Endothelial cell (in vitro differentiated cells): ENCODE measurements around the gene BAD. TPM values are rescaled to one million over a fixed set of nuclear protein-coding genes. Genes with fewer than 3 reads are reported as not detected.

Experiments
- DNase-seq: peaks from one replicate; pipeline ENCODE4 v3.0.0; 2021; ENCODE audit warnings: low spot score
- H3K27ac Mint-ChIP-seq: one replicate; pipeline ENCODE4 v1.8.0; 2021; ENCODE audit warnings: mixed read lengths, inconsistent platforms; ENCODE audit not compliant: unreplicated experiment
- H3K27me3 Mint-ChIP-seq: one replicate; pipeline ENCODE4 v1.8.0; 2021; ENCODE audit warnings: mild to moderate bottlenecking, moderate library complexity, mixed read lengths, inconsistent platforms; ENCODE audit not compliant: unreplicated experiment
- H3K36me3 Mint-ChIP-seq: one replicate; pipeline ENCODE4 v1.8.0; 2021; ENCODE audit warnings: mild to moderate bottlenecking, low read depth, mixed read lengths, inconsistent platforms; ENCODE audit not compliant: unreplicated experiment
- H3K4me1 Mint-ChIP-seq: one replicate; pipeline ENCODE4 v1.8.0; 2021; ENCODE audit warnings: mild to moderate bottlenecking, mixed read lengths, inconsistent platforms; ENCODE audit not compliant: unreplicated experiment
- H3K4me3 Mint-ChIP-seq: one replicate; pipeline ENCODE4 v1.8.0; 2021; ENCODE audit warnings: mild to moderate bottlenecking, mixed read lengths, inconsistent platforms; ENCODE audit not compliant: unreplicated experiment
- H3K9me3 Mint-ChIP-seq: one replicate; pipeline ENCODE4 v1.8.0; 2021; ENCODE audit warnings: mixed read lengths, inconsistent platforms; ENCODE audit not compliant: unreplicated experiment
- total RNA-seq: library from RNA; stranded (reverse); fragmentation: NEBNext Ultra II Directional; extraction: Animal tissue kit (Norgen Biotek cat#: 25700); gene quantifications from one replicate; pipeline ENCODE4 v1.2.1, GENCODE V29; 2021; ENCODE audit not compliant: unreplicated experiment
- TF ChIP-seq, protein P1 (sequence below): fragments of 200-600 bp; sonication (generic); IDR thresholded peaks from one replicate; pipeline ENCODE4 v1.5.0; 2021; ENCODE audit warnings: antibody characterized with exemption; ENCODE audit not compliant: unreplicated experiment

BAD gene
- total RNA-seq, 1 donor from 2014 or later, result 40.7 TPM

DNA sequence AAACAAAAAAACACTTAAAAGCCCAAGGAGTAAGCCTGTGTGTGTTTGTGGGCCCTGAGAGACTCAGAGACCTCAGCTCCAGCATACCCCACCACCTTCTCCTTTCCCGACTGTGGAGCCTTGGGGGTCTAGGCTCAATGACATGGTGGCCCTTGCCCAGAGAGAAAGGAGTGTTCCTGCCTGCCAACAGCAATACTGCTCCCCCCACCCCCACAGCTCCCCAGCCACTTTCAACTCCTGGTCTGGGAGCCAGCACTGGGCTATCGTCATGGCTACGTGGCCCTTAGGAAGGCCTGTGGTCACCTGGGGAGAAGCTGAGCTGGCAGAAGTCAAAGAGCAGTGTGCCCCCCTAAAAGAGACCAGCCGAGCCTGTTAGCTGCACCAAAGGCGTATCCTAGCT, 40.4 kb downstream of the BAD start:
- no peak for DNase-seq
- peaks cover 16% of the 10 kb centered on the region for H3K4me1 Mint-ChIP-seq
- peaks cover 17% of the 10 kb centered on the region for H3K27me3 Mint-ChIP-seq
- peaks cover 11% of the 10 kb centered on the region for H3K36me3 Mint-ChIP-seq
- H3K9me3 Mint-ChIP-seq, result no peaks in the 10 kb centered on the region
- H3K27ac Mint-ChIP-seq, result no peak overlapping the region
- TF ChIP-seq, protein P1, sequence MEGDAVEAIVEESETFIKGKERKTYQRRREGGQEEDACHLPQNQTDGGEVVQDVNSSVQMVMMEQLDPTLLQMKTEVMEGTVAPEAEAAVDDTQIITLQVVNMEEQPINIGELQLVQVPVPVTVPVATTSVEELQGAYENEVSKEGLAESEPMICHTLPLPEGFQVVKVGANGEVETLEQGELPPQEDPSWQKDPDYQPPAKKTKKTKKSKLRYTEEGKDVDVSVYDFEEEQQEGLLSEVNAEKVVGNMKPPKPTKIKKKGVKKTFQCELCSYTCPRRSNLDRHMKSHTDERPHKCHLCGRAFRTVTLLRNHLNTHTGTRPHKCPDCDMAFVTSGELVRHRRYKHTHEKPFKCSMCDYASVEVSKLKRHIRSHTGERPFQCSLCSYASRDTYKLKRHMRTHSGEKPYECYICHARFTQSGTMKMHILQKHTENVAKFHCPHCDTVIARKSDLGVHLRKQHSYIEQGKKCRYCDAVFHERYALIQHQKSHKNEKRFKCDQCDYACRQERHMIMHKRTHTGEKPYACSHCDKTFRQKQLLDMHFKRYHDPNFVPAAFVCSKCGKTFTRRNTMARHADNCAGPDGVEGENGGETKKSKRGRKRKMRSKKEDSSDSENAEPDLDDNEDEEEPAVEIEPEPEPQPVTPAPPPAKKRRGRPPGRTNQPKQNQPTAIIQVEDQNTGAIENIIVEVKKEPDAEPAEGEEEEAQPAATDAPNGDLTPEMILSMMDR, result no peak
- peak overlapping the region; percentile 62 for H3K4me3 Mint-ChIP-seq

DNA sequence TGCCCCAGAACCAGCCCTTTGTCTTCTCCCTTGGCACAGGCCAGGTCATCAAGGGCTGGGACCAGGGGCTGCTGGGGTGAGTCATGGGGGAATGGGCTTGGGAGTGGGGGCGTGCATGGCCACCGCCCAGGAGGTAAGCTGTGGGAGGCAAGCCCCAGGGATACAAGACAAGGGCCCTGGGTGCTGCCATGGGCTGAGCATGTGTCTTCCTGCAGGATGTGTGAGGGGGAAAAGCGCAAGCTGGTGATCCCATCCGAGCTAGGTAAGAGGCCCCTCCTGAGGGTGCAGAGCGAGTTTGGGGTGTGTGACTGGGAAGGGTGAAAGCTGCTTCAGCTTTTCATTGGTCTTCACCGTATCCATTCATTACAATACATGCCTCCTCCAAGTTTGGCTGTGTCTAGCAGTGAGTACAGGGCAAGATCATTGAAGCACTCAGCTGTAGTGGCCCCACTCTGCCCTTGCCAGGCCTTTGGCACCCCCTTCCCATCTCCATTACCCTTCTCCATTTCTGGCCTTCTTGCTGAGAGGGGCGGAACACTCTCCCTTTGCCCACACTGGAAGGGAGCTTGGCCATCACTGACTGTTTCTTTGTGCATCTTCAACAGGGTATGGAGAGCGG, 41.1 kb downstream of the BAD start:
- H3K4me1 Mint-ChIP-seq, result peaks cover 15% of the 10 kb centered on the region
- TF ChIP-seq, protein P1, result no peak
- peak overlapping the region; percentile 42 for H3K27ac Mint-ChIP-seq
- no peaks in the 10 kb centered on the region for H3K9me3 Mint-ChIP-seq
- H3K27me3 Mint-ChIP-seq, result peaks cover 17% of the 10 kb centered on the region
- DNase-seq, result no peak
- peak overlapping the region; percentile 62 for H3K4me3 Mint-ChIP-seq
- H3K36me3 Mint-ChIP-seq, result peaks cover 11% of the 10 kb centered on the region

DNA sequence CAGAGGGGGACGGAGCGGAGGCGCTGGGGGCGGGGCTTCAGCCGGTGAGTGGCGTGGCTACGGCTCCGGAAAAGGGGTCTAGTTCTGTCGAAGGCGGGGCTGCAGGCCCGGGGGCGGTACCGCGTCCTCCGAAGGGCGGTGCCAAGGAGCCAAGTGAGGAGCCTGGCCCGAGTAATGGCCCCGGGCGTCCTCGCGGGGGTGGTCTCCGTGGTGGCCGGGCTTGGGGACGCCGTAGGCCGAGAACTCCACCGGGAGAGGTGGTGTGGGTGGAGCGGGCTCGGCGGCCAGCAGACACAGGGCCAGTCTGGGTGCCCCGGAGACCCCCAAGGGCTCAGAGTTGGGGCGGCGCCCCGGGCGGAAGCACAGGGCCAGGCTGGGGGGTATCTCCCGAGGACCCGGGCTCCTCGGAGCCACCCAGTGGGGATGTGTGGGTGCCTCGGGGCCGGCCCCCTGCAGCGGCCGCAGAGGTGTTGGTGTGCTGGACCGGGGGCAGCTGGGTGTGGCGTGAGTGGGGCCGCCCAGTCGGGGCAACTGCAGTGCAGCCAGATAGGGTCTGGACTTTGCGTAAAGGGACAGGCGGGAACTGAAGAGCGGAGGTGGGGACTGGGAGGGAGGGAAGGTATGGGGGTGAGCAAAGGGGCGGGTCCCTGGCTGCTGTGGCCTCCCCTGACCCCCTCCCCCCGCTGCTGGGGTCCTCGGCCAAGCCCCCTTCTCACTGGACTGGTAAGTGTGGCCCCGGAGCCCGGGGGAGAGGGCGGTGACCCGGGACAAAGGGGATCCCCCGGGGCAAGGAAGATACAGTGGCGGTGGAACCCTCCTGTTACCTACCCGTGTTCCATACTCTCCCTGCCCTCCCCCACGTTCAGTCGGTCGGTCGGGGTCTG, 42.7 kb downstream of the BAD start:
- Mint-ChIP-seq H3K4me1 (peaks cover 8% of the 10 kb centered on the region), H3K9me3 (no peaks in the 10 kb centered on the region), H3K4me3 (peak overlapping the region; percentile 90), H3K27me3 (peaks cover 18% of the 10 kb centered on the region), H3K36me3 (peaks cover 6% of the 10 kb centered on the region), H3K27ac (no peak overlapping the region)
- TF ChIP-seq, protein P1, result no peak
- DNase-seq, result peak; percentile 37

DNA sequence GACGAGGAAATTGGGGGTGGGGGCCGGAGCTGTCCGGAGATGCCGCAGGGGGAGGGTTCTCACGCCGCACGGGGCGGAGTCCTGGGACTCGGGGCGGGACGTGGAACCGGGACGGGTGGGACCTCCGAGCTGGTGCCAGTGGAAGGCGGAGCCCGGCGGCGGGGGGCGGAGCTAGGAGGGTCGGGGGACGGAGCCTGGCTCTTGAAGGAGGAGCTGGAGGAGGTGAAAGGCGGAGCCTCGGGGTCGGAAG, 43.3 kb downstream of the BAD start:
- H3K36me3 Mint-ChIP-seq, result peaks cover 6% of the 10 kb centered on the region
- H3K27me3 Mint-ChIP-seq, result peaks cover 18% of the 10 kb centered on the region
- TF ChIP-seq, protein P1, result no peak
- H3K9me3 Mint-ChIP-seq, result no peaks in the 10 kb centered on the region
- H3K27ac Mint-ChIP-seq, result no peak overlapping the region
- DNase-seq, result peak; percentile 100
- H3K4me3 Mint-ChIP-seq, result peak overlapping the region; percentile 90
- peaks cover 8% of the 10 kb centered on the region for H3K4me1 Mint-ChIP-seq
